Measurements from ENCODE around the gene CST8. TPM values are rescaled to one million over a fixed set of nuclear protein-coding genes. Genes with fewer than 3 reads are reported as not detected.

Gene CST8
- polyA plus RNA-seq, 1 donor (not counting 4 experiments of a cell fraction or from before 2014, with no cell fraction given) = not detected

DNA sequence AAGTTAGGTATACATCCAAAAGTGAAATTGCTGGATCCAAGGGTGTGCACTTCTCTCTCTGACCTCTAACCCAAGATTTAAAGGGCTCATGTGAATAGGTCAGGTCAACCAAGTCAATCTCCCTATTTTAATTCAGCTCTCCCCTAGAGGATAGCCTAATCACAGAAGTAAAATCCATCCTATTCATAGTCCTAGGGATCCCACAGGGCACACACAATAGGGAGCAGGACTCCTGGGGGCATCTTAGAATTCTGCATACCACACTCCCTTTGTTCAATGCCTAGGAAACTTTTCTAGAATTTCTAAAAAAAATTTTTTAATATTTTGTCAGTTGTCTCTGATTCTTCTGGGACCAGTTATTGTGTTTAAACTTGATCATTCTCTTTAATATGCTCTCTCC lies 42.2 kb downstream of the CST8 start:
- Histone ChIP-seq H3K9me1 (ENCODE audit: control insufficient read depth, extremely low read depth, insufficient read depth, low read length) (no peaks in the 10 kb centered on the region), H3K9ac (ENCODE audit: control insufficient read depth, extremely low read depth, insufficient read depth, low read length) (no peak overlapping the region), H3K4me2 (ENCODE audit: control insufficient read depth, extremely low read depth, insufficient read depth, low read depth, low read length) (no peak overlapping the region), H3K27me3 (ENCODE audit: control insufficient read depth, extremely low read depth, insufficient read depth, low read length) (no peaks in the 10 kb centered on the region), H3K27ac (ENCODE audit: control insufficient read depth, insufficient read depth, low read length) (no peak overlapping the region), H2AFZ (ENCODE audit: control insufficient read depth, low read length) (no peak overlapping the region), H3K79me2 (ENCODE audit: control insufficient read depth, insufficient read depth, low read length) (no peaks in the 10 kb centered on the region), H3K4me1 (ENCODE audit: control insufficient read depth, extremely low read depth, insufficient read depth, low read length) (no peaks in the 10 kb centered on the region), H3K36me3 (ENCODE audit: control insufficient read depth in 2 of 2, extremely low read depth in 1 of 2, insufficient read depth in 2 of 2, low read length in 2 of 2) (no peaks in the 10 kb centered on the region), H3K9me3 (ENCODE audit: control insufficient read depth, low read depth, low read length) (peaks cover 1% of the 10 kb centered on the region), H4K20me1 (ENCODE audit: control insufficient read depth, extremely low read depth, insufficient read depth, low read length) (no peaks in the 10 kb centered on the region), H3K4me3 (ENCODE audit: control insufficient read depth in 2 of 3, extremely low read depth in 1 of 3, insufficient read depth in 2 of 3, low read depth in 1 of 3, low read length in 3 of 3) (no peak overlapping the region)
- dilution Hi-C loops (cut with MboI; ENCODE audit: extremely low pct_ligation_motif_present, low sequenced_read_pairs) = no loop called here
- TF ChIP-seq EZH2 (IDR thresholded peaks at IDR 0.05; ENCODE audit: low read length) = no peak
- TF ChIP-seq, protein P1, sequence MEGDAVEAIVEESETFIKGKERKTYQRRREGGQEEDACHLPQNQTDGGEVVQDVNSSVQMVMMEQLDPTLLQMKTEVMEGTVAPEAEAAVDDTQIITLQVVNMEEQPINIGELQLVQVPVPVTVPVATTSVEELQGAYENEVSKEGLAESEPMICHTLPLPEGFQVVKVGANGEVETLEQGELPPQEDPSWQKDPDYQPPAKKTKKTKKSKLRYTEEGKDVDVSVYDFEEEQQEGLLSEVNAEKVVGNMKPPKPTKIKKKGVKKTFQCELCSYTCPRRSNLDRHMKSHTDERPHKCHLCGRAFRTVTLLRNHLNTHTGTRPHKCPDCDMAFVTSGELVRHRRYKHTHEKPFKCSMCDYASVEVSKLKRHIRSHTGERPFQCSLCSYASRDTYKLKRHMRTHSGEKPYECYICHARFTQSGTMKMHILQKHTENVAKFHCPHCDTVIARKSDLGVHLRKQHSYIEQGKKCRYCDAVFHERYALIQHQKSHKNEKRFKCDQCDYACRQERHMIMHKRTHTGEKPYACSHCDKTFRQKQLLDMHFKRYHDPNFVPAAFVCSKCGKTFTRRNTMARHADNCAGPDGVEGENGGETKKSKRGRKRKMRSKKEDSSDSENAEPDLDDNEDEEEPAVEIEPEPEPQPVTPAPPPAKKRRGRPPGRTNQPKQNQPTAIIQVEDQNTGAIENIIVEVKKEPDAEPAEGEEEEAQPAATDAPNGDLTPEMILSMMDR (optimal IDR thresholded peaks at IDR 0.05 in 1 of 3, IDR thresholded peaks at IDR 0.05 in 1 of 3, conservative IDR thresholded peaks at IDR 0.05 in 1 of 3; ENCODE audit: extremely low read depth in 1 of 3, insufficient read depth in 2 of 3, low read length in 3 of 3) = no peak
- FAIRE-seq (no peak), DNase-seq (ENCODE audit: low read depth, low spot score) (no peak)

DNA sequence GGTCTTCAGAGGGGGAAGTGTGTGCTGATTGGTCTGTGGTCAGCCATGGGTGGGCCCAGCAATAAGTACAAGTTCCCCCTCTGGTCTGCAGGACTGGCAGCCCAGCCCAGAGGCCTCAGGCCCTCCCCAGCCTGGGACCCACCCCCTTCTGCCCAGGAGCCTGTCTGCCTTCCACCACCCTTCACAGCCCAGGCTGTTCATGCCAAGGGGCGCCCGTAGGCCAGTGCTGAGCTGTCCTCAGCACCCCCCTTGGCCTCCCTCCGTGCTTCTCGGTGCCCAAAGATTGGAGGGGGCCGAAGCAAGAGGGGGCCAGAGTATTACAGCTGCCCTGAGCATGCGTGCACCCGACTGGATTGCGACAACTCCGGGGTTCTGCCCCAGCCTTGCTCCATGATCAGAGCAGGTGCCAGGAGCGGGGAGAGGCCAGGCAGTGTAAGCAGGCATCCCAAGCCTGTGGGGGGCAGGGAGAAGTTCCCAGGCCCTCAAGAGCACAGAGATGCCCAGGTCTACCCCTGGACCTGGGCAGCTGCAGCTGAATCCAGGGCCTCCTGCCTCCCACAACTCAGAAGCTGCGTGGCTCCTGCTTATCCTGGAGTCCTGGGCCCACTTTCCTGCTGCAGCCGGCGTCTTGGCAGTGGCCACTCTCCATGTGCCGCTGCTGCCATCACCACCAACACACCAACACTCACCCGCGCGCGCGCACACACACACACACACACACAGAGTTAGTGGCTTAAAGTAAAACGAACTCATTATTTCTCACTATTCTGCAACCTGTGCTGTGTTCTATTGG lies 44.1 kb downstream of the CST8 start:
- Histone ChIP-seq H4K20me1 (ENCODE audit: control insufficient read depth, extremely low read depth, insufficient read depth, low read length) (no peaks in the 10 kb centered on the region), H3K27me3 (ENCODE audit: control insufficient read depth, extremely low read depth, insufficient read depth, low read length) (no peaks in the 10 kb centered on the region), H3K4me1 (ENCODE audit: control insufficient read depth, extremely low read depth, insufficient read depth, low read length) (no peaks in the 10 kb centered on the region), H3K36me3 (ENCODE audit: control insufficient read depth in 2 of 2, extremely low read depth in 1 of 2, insufficient read depth in 2 of 2, low read length in 2 of 2) (no peaks in the 10 kb centered on the region), H3K9me1 (ENCODE audit: control insufficient read depth, extremely low read depth, insufficient read depth, low read length) (no peaks in the 10 kb centered on the region), H2AFZ (ENCODE audit: control insufficient read depth, low read length) (no peak overlapping the region), H3K79me2 (ENCODE audit: control insufficient read depth, insufficient read depth, low read length) (no peaks in the 10 kb centered on the region), H3K27ac (ENCODE audit: control insufficient read depth, insufficient read depth, low read length) (no peak overlapping the region), H3K4me3 (ENCODE audit: control insufficient read depth in 2 of 3, extremely low read depth in 1 of 3, insufficient read depth in 2 of 3, low read depth in 1 of 3, low read length in 3 of 3) (no peak overlapping the region), H3K4me2 (ENCODE audit: control insufficient read depth, extremely low read depth, insufficient read depth, low read depth, low read length) (no peak overlapping the region), H3K9ac (ENCODE audit: control insufficient read depth, extremely low read depth, insufficient read depth, low read length) (no peak overlapping the region), H3K9me3 (ENCODE audit: control insufficient read depth, low read depth, low read length) (no peaks in the 10 kb centered on the region)
- no peak for FAIRE-seq
- TF ChIP-seq EZH2 (IDR thresholded peaks at IDR 0.05; ENCODE audit: low read length) = no peak
- TF ChIP-seq, protein P1 (optimal IDR thresholded peaks at IDR 0.05 in 1 of 3, IDR thresholded peaks at IDR 0.05 in 1 of 3, conservative IDR thresholded peaks at IDR 0.05 in 1 of 3; ENCODE audit: extremely low read depth in 1 of 3, insufficient read depth in 2 of 3, low read length in 3 of 3) = no peak
- DNase-seq (ENCODE audit: low read depth, low spot score) = no peak
- dilution Hi-C loops (cut with MboI; ENCODE audit: extremely low pct_ligation_motif_present, low sequenced_read_pairs) = no loop called here

All from keratinocyte (primary cell).